ENCODE measurements around the gene BOK.

The BOK gene

GRCh38 chr2:241514553-241514952, 44.0 kb upstream of the BOK start:
- Histone ChIP-seq H3K4me2 (ENCODE audit: low read length) (no peak overlapping the region), H3K36me3 (replicated peaks; ENCODE audit: low read depth, low read length) (no peaks in the 10 kb centered on the region), H3K9me3 (ENCODE audit: insufficient read depth, low read length) (no peaks in the 10 kb centered on the region), H3K27me3 (ENCODE audit: low read depth, low read length) (no peaks in the 10 kb centered on the region), H3K9ac (ENCODE audit: low read length) (no peak overlapping the region), H3K4me3 (ENCODE audit: low read length) (no peak overlapping the region), H3K27ac (ENCODE audit: low read length) (no peak overlapping the region), H3K79me2 (ENCODE audit: low read length) (no peaks in the 10 kb centered on the region), H2AFZ (ENCODE audit: low read depth, low read length) (no peak overlapping the region), H4K20me1 (ENCODE audit: insufficient read depth, low read length) (no peaks in the 10 kb centered on the region), H3K4me1 (ENCODE audit: low read length) (peaks cover 22% of the 10 kb centered on the region)
- no peak for TF ChIP-seq CTCF (IDR thresholded peaks at IDR 0.05; ENCODE audit: low read depth, low read length)
- no peak for TF ChIP-seq EZH2phosphoT487 (IDR thresholded peaks at IDR 0.05; ENCODE audit: low read depth)

- no peak overlapping the region for H3K4me3 ChIP-seq (ENCODE audit: low read length)
- H3K27ac ChIP-seq (ENCODE audit: low read length) = peak overlapping the region; percentile 35; the same call in 1 of the 2 replicates
Observed at GRCh38 chr2:241514986-241515737, 43.4 kb upstream of the BOK start.

GRCh38 chr2:241516520-241516965, 42.0 kb upstream of the BOK start:
- Histone ChIP-seq H4K20me1 (ENCODE audit: insufficient read depth, low read length) (no peaks in the 10 kb centered on the region), H3K79me2 (ENCODE audit: low read length) (no peaks in the 10 kb centered on the region), H3K27ac (ENCODE audit: low read length) (no peak overlapping the region), H3K4me1 (ENCODE audit: low read length) (peaks cover 16% of the 10 kb centered on the region), H3K36me3 (replicated peaks; ENCODE audit: low read depth, low read length) (no peaks in the 10 kb centered on the region), H3K4me3 (ENCODE audit: low read length) (no peak overlapping the region), H3K27me3 (ENCODE audit: low read depth, low read length) (no peaks in the 10 kb centered on the region), H3K9me3 (ENCODE audit: insufficient read depth, low read length) (no peaks in the 10 kb centered on the region), H2AFZ (ENCODE audit: low read depth, low read length) (0 out of 2 replicates have a peak overlapping the region, but pooled peaks have one; percentile 30), H3K9ac (ENCODE audit: low read length) (no peak overlapping the region), H3K4me2 (ENCODE audit: low read length) (peak overlapping the region; percentile 46)
- no peak for TF ChIP-seq EZH2phosphoT487 (IDR thresholded peaks at IDR 0.05; ENCODE audit: low read depth)
- no peak for TF ChIP-seq CTCF (IDR thresholded peaks at IDR 0.05; ENCODE audit: low read depth, low read length)

More at GRCh38 chr2:241514986-241515737, 43.4 kb upstream of the BOK start:
- Histone ChIP-seq H3K79me2 (ENCODE audit: low read length) (no peaks in the 10 kb centered on the region), H4K20me1 (ENCODE audit: insufficient read depth, low read length) (no peaks in the 10 kb centered on the region), H3K4me1 (ENCODE audit: low read length) (peaks cover 22% of the 10 kb centered on the region), H3K9ac (ENCODE audit: low read length) (no peak overlapping the region; the same call in 1 of the 2 replicates), H3K9me3 (ENCODE audit: insufficient read depth, low read length) (no peaks in the 10 kb centered on the region), H3K4me2 (ENCODE audit: low read length) (peak overlapping the region; percentile 46), H3K27me3 (ENCODE audit: low read depth, low read length) (no peaks in the 10 kb centered on the region), H3K36me3 (replicated peaks; ENCODE audit: low read depth, low read length) (no peaks in the 10 kb centered on the region), H2AFZ (ENCODE audit: low read depth, low read length) (peak overlapping the region; percentile 73)
- TF ChIP-seq EZH2phosphoT487 (IDR thresholded peaks at IDR 0.05; ENCODE audit: low read depth) (no peak), CTCF (IDR thresholded peaks at IDR 0.05; ENCODE audit: low read depth, low read length) (no peak)

GRCh38 chr2:241517297-241517696, 41.2 kb upstream of the BOK start:
- TF ChIP-seq CTCF (IDR thresholded peaks at IDR 0.05; ENCODE audit: low read depth, low read length) = no peak
- TF ChIP-seq EZH2phosphoT487 (IDR thresholded peaks at IDR 0.05; ENCODE audit: low read depth) = no peak
- no peak overlapping the region for H3K4me3 ChIP-seq (ENCODE audit: low read length)

More at GRCh38 chr2:241517297-241517696, 41.2 kb upstream of the BOK start:
- Histone ChIP-seq H3K4me1 (ENCODE audit: low read length) (peaks cover 12% of the 10 kb centered on the region; the same call in 1 of the 2 replicates), H3K79me2 (ENCODE audit: low read length) (no peaks in the 10 kb centered on the region), H3K9me3 (ENCODE audit: insufficient read depth, low read length) (no peaks in the 10 kb centered on the region), H4K20me1 (ENCODE audit: insufficient read depth, low read length) (no peaks in the 10 kb centered on the region), H3K9ac (ENCODE audit: low read length) (no peak overlapping the region), H3K4me2 (ENCODE audit: low read length) (no peak overlapping the region), H3K27ac (ENCODE audit: low read length) (no peak overlapping the region), H3K27me3 (ENCODE audit: low read depth, low read length) (no peaks in the 10 kb centered on the region), H3K36me3 (replicated peaks; ENCODE audit: low read depth, low read length) (no peaks in the 10 kb centered on the region), H2AFZ (ENCODE audit: low read depth, low read length) (no peak overlapping the region)
